H1 (cell line): ENCODE results near the gene PAXIP1.

Experiments used
- CBX5 ChIP-seq: fragments of 300-800, 300-1000 bp; sonication (generic); IDR thresholded peaks from 2 replicates; pipeline ENCODE4 v1.7.1; 2016; ENCODE audit warnings: antibody characterized with exemption, low read length, low read depth
- CBX8 ChIP-seq: fragments of 300-800, 300-1000 bp; sonication (generic); IDR thresholded peaks from 2 replicates; pipeline ENCODE4 v1.7.1; 2016; ENCODE audit warnings: low read depth, low read length, borderline replicate concordance
- MAFK ChIP-seq: IDR thresholded peaks from 2 replicates; pipeline ENCODE4 v1.6.1; 2012; ENCODE audit warnings: low read depth, mild to moderate bottlenecking, improper control_type of control experiment, low read length
- PHF8 ChIP-seq: fragments of 200-600 bp; sonication (generic); conservative IDR thresholded peaks from 2 replicates; pipeline ENCODE4 v1.7.1; 2012; ENCODE audit warnings: low read depth, mild to moderate bottlenecking, inconsistent platforms, low read length, moderate library complexity
- POLR2A ChIP-seq, 2 experiments: IDR thresholded peaks; 1 replicate in 1 of 2; 2 replicates in 1 of 2; pipeline ENCODE4 v1.6.1; 2011; ENCODE audit warnings: low read depth in 2 of 2, low read length in 2 of 2, mild to moderate bottlenecking in 2 of 2; ENCODE audit errors: control extremely low read depth in 1 of 2
- RAD21 ChIP-seq, 2 experiments: IDR thresholded peaks in 1 of 2; conservative IDR thresholded peaks in 1 of 2; 2 replicates each; pipeline ENCODE4 v1.6.1; 2011; ENCODE audit warnings: low read depth in 2 of 2, low read length in 2 of 2, improper control_type of control experiment in 1 of 2, inconsistent platforms in 1 of 2, mild to moderate bottlenecking in 1 of 2, moderate library complexity in 1 of 2
- SUZ12 ChIP-seq: fragments of 200-600 bp; sonication (generic); IDR thresholded peaks from 2 replicates; pipeline ENCODE4 v1.6.1; 2012; ENCODE audit warnings: mild to moderate bottlenecking, inconsistent platforms, low read length, moderate library complexity, mixed read lengths
- TF ChIP-seq, protein P1 (sequence below), 3 experiments: IDR thresholded peaks; 1 replicate in 2 of 3; 2 replicates in 1 of 3; pipeline versions ENCODE4 v1.5.1 to v1.6.1; 2011; ENCODE audit warnings: low read length in 3 of 3, mild to moderate bottlenecking in 3 of 3, inconsistent platforms in 2 of 3, low read depth in 1 of 3, moderate library complexity in 1 of 3; ENCODE audit not compliant: insufficient read depth in 1 of 3; ENCODE audit errors: control extremely low read depth in 1 of 3
- TF ChIP-seq, protein P2 (sequence below): IDR thresholded peaks from 2 replicates; pipeline ENCODE4 v1.6.1; 2012; ENCODE audit warnings: inconsistent platforms

DNA sequence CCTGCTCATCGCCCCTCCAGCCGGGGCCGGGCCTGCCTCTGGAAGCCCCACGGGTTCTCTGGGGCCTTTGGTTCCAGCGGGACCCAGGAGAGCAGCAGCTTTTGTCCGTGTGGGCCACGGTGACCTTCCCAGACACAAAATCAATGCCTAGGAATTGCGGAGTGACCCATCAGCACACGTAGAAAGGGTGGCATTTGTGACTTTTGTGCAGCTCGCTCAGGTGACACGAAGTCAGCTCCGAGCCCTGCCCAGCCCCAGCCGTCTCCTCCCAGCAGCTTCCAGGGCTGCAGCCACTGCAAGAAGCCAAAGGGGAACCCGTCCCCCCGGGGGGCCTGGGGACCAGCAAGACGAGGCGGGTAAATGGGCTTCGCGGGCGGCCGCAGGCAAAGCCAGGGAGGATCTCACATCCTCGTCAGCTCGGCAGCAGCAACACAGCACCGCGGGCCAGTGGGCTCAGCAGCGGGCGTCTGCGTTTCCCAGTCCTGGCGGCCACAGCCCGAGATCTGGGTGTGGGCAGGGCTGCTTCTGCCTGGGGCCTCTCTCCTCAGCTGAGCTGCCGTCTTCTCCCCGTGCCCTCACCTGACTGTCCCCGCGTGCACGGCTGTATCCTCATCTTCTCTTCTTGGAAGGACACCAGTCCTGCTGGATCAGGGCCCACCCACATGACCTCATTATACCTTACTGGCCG lies 88.5 kb downstream of the PAXIP1 start:
- TF ChIP-seq, protein P1, sequence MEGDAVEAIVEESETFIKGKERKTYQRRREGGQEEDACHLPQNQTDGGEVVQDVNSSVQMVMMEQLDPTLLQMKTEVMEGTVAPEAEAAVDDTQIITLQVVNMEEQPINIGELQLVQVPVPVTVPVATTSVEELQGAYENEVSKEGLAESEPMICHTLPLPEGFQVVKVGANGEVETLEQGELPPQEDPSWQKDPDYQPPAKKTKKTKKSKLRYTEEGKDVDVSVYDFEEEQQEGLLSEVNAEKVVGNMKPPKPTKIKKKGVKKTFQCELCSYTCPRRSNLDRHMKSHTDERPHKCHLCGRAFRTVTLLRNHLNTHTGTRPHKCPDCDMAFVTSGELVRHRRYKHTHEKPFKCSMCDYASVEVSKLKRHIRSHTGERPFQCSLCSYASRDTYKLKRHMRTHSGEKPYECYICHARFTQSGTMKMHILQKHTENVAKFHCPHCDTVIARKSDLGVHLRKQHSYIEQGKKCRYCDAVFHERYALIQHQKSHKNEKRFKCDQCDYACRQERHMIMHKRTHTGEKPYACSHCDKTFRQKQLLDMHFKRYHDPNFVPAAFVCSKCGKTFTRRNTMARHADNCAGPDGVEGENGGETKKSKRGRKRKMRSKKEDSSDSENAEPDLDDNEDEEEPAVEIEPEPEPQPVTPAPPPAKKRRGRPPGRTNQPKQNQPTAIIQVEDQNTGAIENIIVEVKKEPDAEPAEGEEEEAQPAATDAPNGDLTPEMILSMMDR (IDR thresholded peaks at IDR 0.05; ENCODE audit: control extremely low read depth in 1 of 3, insufficient read depth in 1 of 3, low read depth in 1 of 3, low read length in 3 of 3) = no peak
- TF ChIP-seq POLR2A (IDR thresholded peaks at IDR 0.05; ENCODE audit: control extremely low read depth in 1 of 2, low read depth in 2 of 2, low read length in 2 of 2) (no peak), SUZ12 (no peak), CBX8 (no peak), RAD21 (IDR thresholded peaks at IDR 0.05 in 1 of 2, conservative IDR thresholded peaks at IDR 0.05 in 1 of 2; ENCODE audit: low read depth in 2 of 2, low read length in 2 of 2) (no peak), CBX5 (no peak), PHF8 (no peak), MAFK (no peak)
- TF ChIP-seq, protein P2, sequence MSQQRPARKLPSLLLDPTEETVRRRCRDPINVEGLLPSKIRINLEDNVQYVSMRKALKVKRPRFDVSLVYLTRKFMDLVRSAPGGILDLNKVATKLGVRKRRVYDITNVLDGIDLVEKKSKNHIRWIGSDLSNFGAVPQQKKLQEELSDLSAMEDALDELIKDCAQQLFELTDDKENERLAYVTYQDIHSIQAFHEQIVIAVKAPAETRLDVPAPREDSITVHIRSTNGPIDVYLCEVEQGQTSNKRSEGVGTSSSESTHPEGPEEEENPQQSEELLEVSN = no peak; the same call in 1 of the 2 replicates
